Measurements from ENCODE around the gene CDAN1. TPM values are rescaled to one million over a fixed set of nuclear protein-coding genes. Genes with fewer than 3 reads are reported as not detected.
A peak's percentile ranks its signal among the peaks of the same experiment; 100 is the strongest.

Gene CDAN1
- total RNA-seq, 2 experiments from 2014 or later: 23.2 to 24.7 TPM

DNA sequence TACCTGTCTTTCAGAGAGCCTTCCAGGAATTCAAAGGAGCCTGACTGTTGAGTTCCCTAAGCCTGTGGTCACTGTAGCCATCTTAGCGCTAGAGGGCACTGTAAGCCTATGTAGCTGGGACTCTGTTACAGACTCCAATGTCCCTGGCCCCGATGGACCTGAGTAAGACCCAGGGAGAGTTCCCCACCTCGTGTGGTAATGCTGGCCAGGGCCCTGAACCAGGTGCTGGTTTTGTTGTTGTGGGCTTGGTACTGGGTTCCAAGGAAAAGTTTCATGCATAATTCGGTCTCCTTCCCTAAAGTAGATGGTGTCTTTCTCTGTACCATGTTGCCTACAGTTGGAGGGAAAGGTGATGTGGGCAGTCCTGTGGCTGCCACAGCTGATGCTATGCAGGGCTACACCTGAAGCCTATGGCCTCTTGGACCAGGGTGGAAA, 32.4 kb downstream of the CDAN1 start:
- no peaks in the 10 kb centered on the region for H3K36me3 Mint-ChIP-seq (ENCODE audit: low read depth)
- no peaks in the 10 kb centered on the region for H3K27me3 Mint-ChIP-seq
- DNase-seq (peak; percentile 33 to 81 (median 48)), ATAC-seq (ENCODE audit: poor library complexity) (peak; percentile 89)
- Histone ChIP-seq H3K27ac (ENCODE audit: low read depth in 1 of 2, low read length in 2 of 2) (no peak overlapping the region), H3K4me3 (ENCODE audit: low read length) (no peak overlapping the region), H3K36me3 (ENCODE audit: insufficient read depth, low read length) (no peaks in the 10 kb centered on the region), H3K9me3 (ENCODE audit: control insufficient read depth in 1 of 2, insufficient read depth in 1 of 2, low read length in 2 of 2) (no peaks in the 10 kb centered on the region), H3K4me1 (ENCODE audit: insufficient read depth, low read length) (no peaks in the 10 kb centered on the region), H3K27me3 (ENCODE audit: control insufficient read depth in 1 of 2, insufficient read depth in 2 of 2, low read length in 2 of 2) (no peaks in the 10 kb centered on the region)
- CTCF ChIA-PET: interaction anchor here (0.6 to 3.1 kb wide), 3 partner anchors 19 to 222 kb away, joined by 3 to 18 read pairs (median 6); no protein-coding TSS in a partner anchor
- H3K27ac Mint-ChIP-seq: no peak overlapping the region
- intact Hi-C loops (cut with DNase I, micrococcal nuclease): loop anchor here (1.0 to 2.0 kb wide), 4 partner anchors 222 to 581 kb away; no protein-coding TSS in a partner anchor
- POLR2A ChIA-PET: interaction anchor here (0.8 kb wide), 1 partner anchor 213 kb away, joined by 3 read pairs; no protein-coding TSS in a partner anchor
- no peaks in the 10 kb centered on the region for H3K9me3 Mint-ChIP-seq
- H3K4me1 Mint-ChIP-seq (ENCODE audit: low read depth): no peaks in the 10 kb centered on the region
- TF ChIP-seq, protein P1, sequence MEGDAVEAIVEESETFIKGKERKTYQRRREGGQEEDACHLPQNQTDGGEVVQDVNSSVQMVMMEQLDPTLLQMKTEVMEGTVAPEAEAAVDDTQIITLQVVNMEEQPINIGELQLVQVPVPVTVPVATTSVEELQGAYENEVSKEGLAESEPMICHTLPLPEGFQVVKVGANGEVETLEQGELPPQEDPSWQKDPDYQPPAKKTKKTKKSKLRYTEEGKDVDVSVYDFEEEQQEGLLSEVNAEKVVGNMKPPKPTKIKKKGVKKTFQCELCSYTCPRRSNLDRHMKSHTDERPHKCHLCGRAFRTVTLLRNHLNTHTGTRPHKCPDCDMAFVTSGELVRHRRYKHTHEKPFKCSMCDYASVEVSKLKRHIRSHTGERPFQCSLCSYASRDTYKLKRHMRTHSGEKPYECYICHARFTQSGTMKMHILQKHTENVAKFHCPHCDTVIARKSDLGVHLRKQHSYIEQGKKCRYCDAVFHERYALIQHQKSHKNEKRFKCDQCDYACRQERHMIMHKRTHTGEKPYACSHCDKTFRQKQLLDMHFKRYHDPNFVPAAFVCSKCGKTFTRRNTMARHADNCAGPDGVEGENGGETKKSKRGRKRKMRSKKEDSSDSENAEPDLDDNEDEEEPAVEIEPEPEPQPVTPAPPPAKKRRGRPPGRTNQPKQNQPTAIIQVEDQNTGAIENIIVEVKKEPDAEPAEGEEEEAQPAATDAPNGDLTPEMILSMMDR (IDR thresholded peaks at IDR 0.05): peak; percentile 80
- no peak overlapping the region for H3K4me3 Mint-ChIP-seq

DNA sequence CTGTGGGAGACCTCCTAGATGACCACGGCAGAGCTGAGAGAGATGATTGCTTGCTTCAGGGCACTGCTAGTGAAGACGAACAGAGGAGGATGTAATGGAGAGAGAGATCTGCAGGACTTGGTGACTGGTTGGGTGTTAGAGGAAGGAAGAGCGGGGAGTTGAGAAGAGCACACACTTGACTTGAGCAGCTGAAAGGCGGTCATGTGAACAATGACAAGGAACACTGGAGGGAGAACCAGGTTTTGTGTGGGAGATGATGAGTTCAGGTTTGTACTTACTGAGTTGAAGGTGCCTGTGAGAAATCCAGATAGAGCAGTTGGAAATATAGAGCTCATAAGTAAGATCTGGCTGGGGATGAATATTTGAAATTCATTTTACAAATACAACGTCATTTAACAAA, 40.3 kb downstream of the CDAN1 start:
- no peak overlapping the region for H3K27ac Mint-ChIP-seq
- Histone ChIP-seq H3K9me3 (ENCODE audit: control insufficient read depth in 1 of 2, insufficient read depth in 1 of 2, low read length in 2 of 2) (no peaks in the 10 kb centered on the region), H3K4me1 (ENCODE audit: insufficient read depth, low read length) (no peaks in the 10 kb centered on the region), H3K36me3 (ENCODE audit: insufficient read depth, low read length) (no peaks in the 10 kb centered on the region), H3K27me3 (ENCODE audit: control insufficient read depth in 1 of 2, insufficient read depth in 2 of 2, low read length in 2 of 2) (no peaks in the 10 kb centered on the region), H3K27ac (ENCODE audit: low read depth in 1 of 2, low read length in 2 of 2) (no peak overlapping the region), H3K4me3 (ENCODE audit: low read length) (no peak overlapping the region)
- intact Hi-C loops (cut with DNase I, micrococcal nuclease): no loop called here
- ChIA-PET POLR2A (no interaction called here), CTCF (interaction anchor here (1.0 kb wide), 1 partner anchor 13 kb away, joined by 3 read pairs; no protein-coding TSS in a partner anchor)
- no peaks in the 10 kb centered on the region for H3K36me3 Mint-ChIP-seq (ENCODE audit: low read depth)
- no peaks in the 10 kb centered on the region for H3K4me1 Mint-ChIP-seq (ENCODE audit: low read depth)
- no peaks in the 10 kb centered on the region for H3K9me3 Mint-ChIP-seq
- DNase-seq (no peak), ATAC-seq (ENCODE audit: poor library complexity) (no peak)
- no peaks in the 10 kb centered on the region for H3K27me3 Mint-ChIP-seq
- TF ChIP-seq, protein P1 (IDR thresholded peaks at IDR 0.05): no peak
- no peak overlapping the region for H3K4me3 Mint-ChIP-seq

DNA sequence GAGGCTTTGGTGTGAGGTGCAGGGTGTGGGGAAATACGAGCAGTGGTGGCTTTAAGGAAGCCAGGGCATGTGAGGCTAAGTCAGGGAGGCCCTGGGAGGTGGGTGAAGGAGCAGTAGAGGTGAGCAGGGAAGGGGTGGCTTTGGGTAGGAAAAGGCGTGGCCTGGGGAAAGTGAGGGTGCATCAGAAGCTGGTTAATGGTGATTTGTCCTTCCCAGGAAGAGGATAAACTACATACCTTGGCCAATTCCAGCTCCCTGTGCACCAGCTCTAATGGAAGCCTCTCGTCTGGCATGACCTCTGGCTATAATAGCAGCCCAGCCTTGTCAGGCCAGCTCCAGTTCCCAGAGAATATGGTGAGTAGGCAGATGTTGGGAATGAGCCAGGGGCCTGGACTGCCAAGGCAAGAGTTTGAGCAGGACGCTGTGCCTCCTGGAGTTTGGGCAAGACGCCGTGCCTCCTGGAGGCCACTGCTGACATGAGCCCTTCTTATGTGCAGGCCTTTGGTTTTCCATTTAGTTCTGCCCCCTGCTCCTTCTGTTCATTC, 41.3 kb downstream of the CDAN1 start:
- POLR2A ChIA-PET: no interaction called here
- Histone ChIP-seq H3K27ac (ENCODE audit: low read depth in 1 of 2, low read length in 2 of 2) (no peak overlapping the region), H3K36me3 (ENCODE audit: insufficient read depth, low read length) (no peaks in the 10 kb centered on the region), H3K9me3 (ENCODE audit: control insufficient read depth in 1 of 2, insufficient read depth in 1 of 2, low read length in 2 of 2) (no peaks in the 10 kb centered on the region), H3K4me1 (ENCODE audit: insufficient read depth, low read length) (no peaks in the 10 kb centered on the region), H3K27me3 (ENCODE audit: control insufficient read depth in 1 of 2, insufficient read depth in 2 of 2, low read length in 2 of 2) (no peaks in the 10 kb centered on the region), H3K4me3 (ENCODE audit: low read length) (no peak overlapping the region)
- intact Hi-C loops (cut with DNase I, micrococcal nuclease): no loop called here
- H3K4me3 Mint-ChIP-seq: no peak overlapping the region
- no peaks in the 10 kb centered on the region for H3K27me3 Mint-ChIP-seq
- ATAC-seq (ENCODE audit: poor library complexity) (no peak), DNase-seq (no peak)
- TF ChIP-seq, protein P1 (IDR thresholded peaks at IDR 0.05): no peak
- no peak overlapping the region for H3K27ac Mint-ChIP-seq
- CTCF ChIA-PET: no interaction called here
- no peaks in the 10 kb centered on the region for H3K36me3 Mint-ChIP-seq (ENCODE audit: low read depth)
- H3K4me1 Mint-ChIP-seq (ENCODE audit: low read depth): no peaks in the 10 kb centered on the region
- H3K9me3 Mint-ChIP-seq: no peaks in the 10 kb centered on the region
